OCI-LY7 (cell line): ENCODE results near the gene SCAND1. TPM values are rescaled to one million over a fixed set of nuclear protein-coding genes. Genes with fewer than 3 reads are reported as not detected.

Experiments used
- BruUV-seq: library from RNA; stranded (reverse); fragments of 400-500 nt; replicated peaks from 2 replicates; lab custom pipeline; 2021; lab: Mats Ljungman, UMichigan
- CTCF ChIA-PET: fragments of 300-600 bp; sonication (Branson Sonifier 250); formaldehyde crosslinking; loops from one replicate; lab custom pipeline; 2022; ENCODE audit warnings: antibody characterized with exemption; ENCODE audit not compliant: unreplicated experiment; lab: Charles Lee
- POLR2A ChIA-PET: fragments of 300-600 bp; sonication (Branson Sonifier 250); formaldehyde crosslinking; loops from one replicate; lab custom pipeline; 2022; ENCODE audit warnings: antibody characterized with exemption; lab: Charles Lee
- DNase-seq: peaks from one replicate; pipeline ENCODE4 v3.0.0-alpha.2; 2015; ENCODE audit warnings: low spot score
- H2AFZ ChIP-seq: fragments of 200-600 bp; sonication (generic), shearing (Covaris generic); 2 replicates; pipeline ENCODE4 v1.6.1; 2014; ENCODE audit warnings: mild to moderate bottlenecking, antibody characterized with exemption, low read length, moderate library complexity
- H3K27ac ChIP-seq: fragments of 200-600 bp; sonication (generic); 2 replicates; pipeline ENCODE4 v1.5.1; 2014; ENCODE audit warnings: mixed run types, low read depth, mild to moderate bottlenecking, moderate library complexity, low read length, inconsistent platforms; ENCODE audit not compliant: poor library complexity, severe bottlenecking
- H3K36me3 ChIP-seq: fragments of 200-600 bp; sonication (generic); 2 replicates; pipeline ENCODE4 v1.6.1; 2014; ENCODE audit warnings: mild to moderate bottlenecking, antibody characterized with exemption, low read length, moderate library complexity, mixed read lengths; ENCODE audit not compliant: insufficient read depth
- H3K4me1 ChIP-seq: fragments of 200-600 bp; sonication (generic); 2 replicates; pipeline ENCODE4 v1.5.1; 2014; ENCODE audit warnings: mild to moderate bottlenecking, low read length; ENCODE audit not compliant: insufficient read depth, poor library complexity, severe bottlenecking
- H3K4me2 ChIP-seq: fragments of 200-600 bp; sonication (generic); 2 replicates; pipeline ENCODE4 v1.6.1; 2014; ENCODE audit warnings: mild to moderate bottlenecking, low read length
- H3K4me3 ChIP-seq: fragments of 200-600 bp; sonication (generic); 2 replicates; pipeline ENCODE4 v1.5.1; 2014; ENCODE audit warnings: mild to moderate bottlenecking, low read depth, low read length; ENCODE audit not compliant: poor library complexity, severe bottlenecking
- H3K79me2 ChIP-seq: fragments of 200-600 bp; sonication (generic); 2 replicates; pipeline ENCODE4 v1.6.1; 2016; ENCODE audit warnings: low read depth, mild to moderate bottlenecking, low read length, moderate library complexity, mixed read lengths; ENCODE audit not compliant: insufficient read depth
- H3K9me2 ChIP-seq: fragments of 200-600 bp; sonication (generic); 2 replicates; pipeline ENCODE4 v1.6.1; 2016; ENCODE audit warnings: mild to moderate bottlenecking, low read length, mixed read lengths; ENCODE audit not compliant: insufficient read depth
- H3K9me3 ChIP-seq: fragments of 200-600 bp; sonication (generic); 2 replicates; pipeline ENCODE4 v1.6.1; 2014; ENCODE audit warnings: mild to moderate bottlenecking, mixed run types, low read length, mixed read lengths
- H4K20me1 ChIP-seq: fragments of 200-600 bp; sonication (generic); 2 replicates; pipeline ENCODE4 v1.6.1; 2014; ENCODE audit warnings: mild to moderate bottlenecking, antibody characterized with exemption, low read length, moderate library complexity, mixed read lengths; ENCODE audit not compliant: insufficient read depth
- CTCF ChIP-seq: fragments of 200-600 bp; sonication (generic); conservative IDR thresholded peaks from 2 replicates; pipeline ENCODE4 v1.5.1; 2014; ENCODE audit warnings: mild to moderate bottlenecking, antibody characterized with exemption, low read length, moderate library complexity, mixed read lengths
- EZH2phosphoT487 ChIP-seq: fragments of 200-600 bp; sonication (generic); IDR thresholded peaks from 2 replicates; pipeline ENCODE4 v1.6.1; 2018; ENCODE audit warnings: low read depth, borderline replicate concordance, mild to moderate bottlenecking, mixed run types, antibody characterized with exemption, low read length, moderate library complexity, mixed read lengths
- intact Hi-C: fragments of 100-400 bp; cut with micrococcal nuclease; formaldehyde crosslinking; loops from one replicate; pipeline ENCODE4 v1.10.0; 2022; ENCODE audit not compliant: unreplicated experiment
- total RNA-seq, 2 experiments: library from RNA; depleted of rRNA in 1 of 2; stranded (reverse); fragments of >200 nt in 1 of 2; shearing (Covaris generic) in 1 of 2; gene quantifications; 2 replicates each; pipeline ENCODE4 v1.2.3, GENCODE V29; 2014 to 2022

Gene SCAND1
- total RNA-seq, 2 experiments from 2014 or later, result 75.6 to 97.6 TPM

GRCh38 chr20:35918021-35918420 is 36.3 kb downstream of the SCAND1 start:
- H3K79me2 ChIP-seq, result no peaks in the 10 kb centered on the region
- CTCF ChIA-PET, result no interaction called here
- POLR2A ChIA-PET, result interaction anchor here (0.6 kb wide), 1 partner anchor 68 kb away, joined by 3 read pairs; no protein-coding TSS in a partner anchor
- H2AFZ ChIP-seq, result no peak overlapping the region
- no peaks in the 10 kb centered on the region for H3K4me1 ChIP-seq
- no peak overlapping the region for H3K27ac ChIP-seq
- peaks cover 65% of the 10 kb centered on the region for H3K36me3 ChIP-seq
- no peaks in the 10 kb centered on the region for H4K20me1 ChIP-seq
- no peak overlapping the region for H3K4me3 ChIP-seq
- no peaks in the 10 kb centered on the region for H3K9me3 ChIP-seq
- intact Hi-C loops, result no loop called here
- no TSS peak for BruUV-seq
- TF ChIP-seq CTCF (no peak), EZH2phosphoT487 (no peak)
- no peak overlapping the region for H3K4me2 ChIP-seq
- DNase-seq, result no peak
- H3K9me2 ChIP-seq, result no peaks in the 10 kb centered on the region

GRCh38 chr20:35917077-35917476 is 37.2 kb downstream of the SCAND1 start:
- BruUV-seq, result no TSS peak
- POLR2A ChIA-PET, result interaction anchor here (1.0 kb wide), 1 partner anchor 24 kb away, joined by 3 read pairs; no protein-coding TSS in a partner anchor
- CTCF ChIA-PET, result no interaction called here

More at GRCh38 chr20:35917077-35917476, 37.2 kb downstream of the SCAND1 start:
- no peaks in the 10 kb centered on the region for H4K20me1 ChIP-seq
- H3K9me2 ChIP-seq, result no peaks in the 10 kb centered on the region
- H3K36me3 ChIP-seq, result peaks cover 66% of the 10 kb centered on the region
- H3K79me2 ChIP-seq, result no peaks in the 10 kb centered on the region
- no peaks in the 10 kb centered on the region for H3K9me3 ChIP-seq
- TF ChIP-seq EZH2phosphoT487, result no peak
- no peak for TF ChIP-seq CTCF
- no peak for DNase-seq
- H3K4me1 ChIP-seq, result no peaks in the 10 kb centered on the region
- H2AFZ ChIP-seq, result no peak overlapping the region
- no peak overlapping the region for H3K27ac ChIP-seq
- H3K4me3 ChIP-seq, result no peak overlapping the region
- H3K4me2 ChIP-seq, result no peak overlapping the region
- intact Hi-C loops, result no loop called here
